Osteoblast (primary cell): ENCODE measurements around the gene GALNT10. TPM values are rescaled to one million over a fixed set of nuclear protein-coding genes. Genes with fewer than 3 reads are reported as not detected.
"Not testable (repeated sequence)": the region's sequence is repeated elsewhere in the genome, so short reads cannot be mapped to it uniquely, and the experiment has no call there.

ENCODE experiments used
- DNase-seq: peaks from one replicate; pipeline ENCODE4 v3.0.0; 2011; ENCODE audit warnings: low spot score, mixed read lengths; ENCODE audit not compliant: insufficient read length; ENCODE audit errors: missing footprints
- H2AFZ ChIP-seq: 2 replicates; pipeline ENCODE4 v1.6.0; 2011; ENCODE audit warnings: mild to moderate bottlenecking, low read length
- H3K27ac ChIP-seq: 2 replicates; pipeline ENCODE4 v1.5.1; 2011; ENCODE audit warnings: mild to moderate bottlenecking, low read depth, low read length, moderate library complexity
- H3K27me3 ChIP-seq: 2 replicates; pipeline ENCODE4 v1.6.0; 2012; ENCODE audit warnings: mild to moderate bottlenecking, control low read depth, inconsistent platforms, low read length, moderate library complexity; ENCODE audit not compliant: insufficient read depth
- H3K36me3 ChIP-seq: 2 replicates; pipeline ENCODE4 v1.5.1; 2011; ENCODE audit warnings: mild to moderate bottlenecking, low read length, control low read depth, moderate library complexity; ENCODE audit not compliant: insufficient read depth
- H3K4me1 ChIP-seq: 2 replicates; pipeline ENCODE4 v1.5.1; 2011; ENCODE audit warnings: mild to moderate bottlenecking, low read length, control low read depth, moderate library complexity; ENCODE audit not compliant: insufficient read depth
- H3K4me2 ChIP-seq: 2 replicates; pipeline ENCODE4 v1.6.0; 2011; ENCODE audit warnings: mild to moderate bottlenecking, low read length; ENCODE audit not compliant: insufficient read depth
- H3K4me3 ChIP-seq: fragments of 200-600 bp; sonication (generic); 3 replicates; pipeline ENCODE4 v1.5.1; 2012; ENCODE audit warnings: mild to moderate bottlenecking, low read length, inconsistent platforms; ENCODE audit not compliant: insufficient read depth
- H3K79me2 ChIP-seq: 2 replicates; pipeline ENCODE4 v1.6.0; 2012; ENCODE audit warnings: mild to moderate bottlenecking, low read length, control low read depth, inconsistent platforms; ENCODE audit not compliant: insufficient read depth
- H3K9me3 ChIP-seq: 2 replicates; pipeline ENCODE4 v1.5.1; 2011; ENCODE audit warnings: low read depth, low read length, control low read depth
- H4K20me1 ChIP-seq: 2 replicates; pipeline ENCODE4 v1.6.0; 2012; ENCODE audit warnings: mild to moderate bottlenecking, low read length, control low read depth; ENCODE audit not compliant: insufficient read depth
- total RNA-seq: library from RNA; depleted of rRNA; stranded (reverse); fragments of >200 nt; gene quantifications from 2 replicates; pipeline ENCODE4 v1.2.3, GENCODE V29; 2012
- TF ChIP-seq, protein P1 (sequence below): IDR thresholded peaks from 2 replicates; pipeline ENCODE4 v1.5.1; 2011; ENCODE audit warnings: mild to moderate bottlenecking, low read depth, low read length, moderate library complexity; ENCODE audit errors: extremely low read depth

GALNT10 gene
- total RNA-seq, 1 donor = 62.2 TPM

DNA sequence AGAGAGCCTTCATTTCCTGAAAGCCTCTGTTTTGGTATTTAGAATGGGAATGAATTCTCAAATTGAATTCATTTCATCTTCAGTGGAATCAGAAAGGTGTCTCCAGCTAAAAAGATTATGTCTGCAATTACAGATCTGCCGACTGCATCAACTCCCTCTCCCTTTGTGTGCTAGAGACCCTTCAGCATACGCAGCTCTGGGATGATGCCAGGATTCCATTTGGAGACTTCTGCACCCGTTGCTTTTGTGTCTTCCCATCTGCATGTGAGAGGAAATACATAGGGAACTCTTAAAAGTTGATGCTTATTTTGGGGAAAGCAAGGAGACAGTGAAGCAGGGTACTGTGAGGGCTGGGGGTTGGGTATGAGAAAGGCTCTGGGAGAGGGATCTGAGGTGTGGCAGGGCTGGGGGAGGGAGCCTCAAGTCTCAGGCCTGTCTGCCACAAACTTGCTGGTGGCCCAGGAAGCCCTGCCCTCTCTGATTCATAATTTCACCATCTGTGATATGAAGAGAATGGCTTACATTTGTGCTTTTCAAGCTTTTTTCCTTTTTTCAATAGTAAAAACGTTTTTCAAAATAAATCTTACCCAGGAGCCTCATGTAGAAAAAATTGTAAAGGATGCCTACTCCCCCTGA lies 165.6 kb downstream of the GALNT10 start:
- Histone ChIP-seq H2AFZ (no peak overlapping the region), H3K79me2 (peaks cover 3% of the 10 kb centered on the region), H3K4me2 (peak overlapping the region; percentile 25), H3K36me3 (no peaks in the 10 kb centered on the region), H3K9me3 (no peaks in the 10 kb centered on the region), H3K4me1 (peaks cover 48% of the 10 kb centered on the region), H3K27ac (peak overlapping the region; percentile 33), H3K4me3 (no peak overlapping the region), H3K27me3 (no peaks in the 10 kb centered on the region), H4K20me1 (no peaks in the 10 kb centered on the region)
- no peak for DNase-seq
- TF ChIP-seq, protein P1, sequence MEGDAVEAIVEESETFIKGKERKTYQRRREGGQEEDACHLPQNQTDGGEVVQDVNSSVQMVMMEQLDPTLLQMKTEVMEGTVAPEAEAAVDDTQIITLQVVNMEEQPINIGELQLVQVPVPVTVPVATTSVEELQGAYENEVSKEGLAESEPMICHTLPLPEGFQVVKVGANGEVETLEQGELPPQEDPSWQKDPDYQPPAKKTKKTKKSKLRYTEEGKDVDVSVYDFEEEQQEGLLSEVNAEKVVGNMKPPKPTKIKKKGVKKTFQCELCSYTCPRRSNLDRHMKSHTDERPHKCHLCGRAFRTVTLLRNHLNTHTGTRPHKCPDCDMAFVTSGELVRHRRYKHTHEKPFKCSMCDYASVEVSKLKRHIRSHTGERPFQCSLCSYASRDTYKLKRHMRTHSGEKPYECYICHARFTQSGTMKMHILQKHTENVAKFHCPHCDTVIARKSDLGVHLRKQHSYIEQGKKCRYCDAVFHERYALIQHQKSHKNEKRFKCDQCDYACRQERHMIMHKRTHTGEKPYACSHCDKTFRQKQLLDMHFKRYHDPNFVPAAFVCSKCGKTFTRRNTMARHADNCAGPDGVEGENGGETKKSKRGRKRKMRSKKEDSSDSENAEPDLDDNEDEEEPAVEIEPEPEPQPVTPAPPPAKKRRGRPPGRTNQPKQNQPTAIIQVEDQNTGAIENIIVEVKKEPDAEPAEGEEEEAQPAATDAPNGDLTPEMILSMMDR = no peak

DNA sequence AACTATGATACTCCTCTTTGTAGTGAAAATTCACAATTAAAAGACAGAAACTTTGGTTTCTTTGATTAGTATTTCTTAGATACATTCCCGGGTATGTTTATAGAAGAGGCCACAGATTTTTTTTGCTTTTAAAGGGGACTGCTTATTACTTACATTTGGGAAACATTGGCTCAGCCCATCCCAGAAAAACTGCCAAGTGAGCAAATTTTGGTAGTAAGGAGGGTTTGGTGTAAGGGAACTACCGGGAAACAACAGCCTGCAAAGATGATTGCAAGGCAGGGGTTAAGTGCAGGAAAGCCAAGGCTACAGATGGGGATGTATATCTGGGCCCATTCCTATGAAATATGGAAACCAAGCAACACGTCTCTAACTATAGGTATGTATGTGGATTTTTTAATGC lies 166.4 kb downstream of the GALNT10 start:
- no peak for DNase-seq
- Histone ChIP-seq H3K27ac (peak overlapping the region; percentile 33), H3K4me2 (peak overlapping the region; percentile 25), H3K79me2 (peaks cover 3% of the 10 kb centered on the region), H3K9me3 (no peaks in the 10 kb centered on the region), H2AFZ (no peak overlapping the region), H3K36me3 (no peaks in the 10 kb centered on the region), H3K27me3 (no peaks in the 10 kb centered on the region), H3K4me3 (no peak overlapping the region), H3K4me1 (peaks cover 48% of the 10 kb centered on the region), H4K20me1 (no peaks in the 10 kb centered on the region)
- TF ChIP-seq, protein P1 = no peak

DNA sequence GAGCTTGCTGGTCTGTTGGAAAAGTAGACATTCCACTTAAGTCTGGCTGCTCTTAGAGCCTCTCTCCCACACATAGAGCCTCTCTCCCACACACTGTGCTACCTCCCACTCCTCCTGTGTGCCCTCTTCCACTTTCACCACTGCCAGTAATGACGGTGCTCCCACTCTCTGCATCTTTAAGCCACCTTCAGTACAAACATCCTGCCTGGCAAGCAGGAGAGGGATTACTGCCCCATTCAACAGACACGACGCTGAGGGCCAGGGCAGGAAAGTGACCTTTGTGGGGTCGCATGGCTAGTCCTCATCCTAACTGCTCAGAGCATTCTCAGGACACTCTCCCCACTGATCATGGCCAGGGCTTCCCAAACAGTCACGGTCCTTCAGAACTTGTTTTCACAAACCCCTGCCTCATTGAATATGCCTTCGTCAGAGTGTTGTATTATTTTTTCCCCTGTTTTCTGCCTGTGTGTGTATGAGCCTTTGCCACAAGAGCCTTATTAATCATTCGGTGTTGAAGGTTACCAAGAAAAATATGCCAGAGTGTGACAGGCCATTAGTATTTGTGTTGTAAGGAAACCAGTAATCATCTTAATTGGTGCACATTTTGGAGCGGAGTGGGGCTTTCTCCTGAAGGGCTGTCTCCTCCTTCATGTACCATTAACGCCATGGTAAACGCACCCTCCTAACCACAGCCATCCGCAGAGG lies 168.1 kb downstream of the GALNT10 start:
- DNase-seq = no peak
- Histone ChIP-seq H3K9me3 (no peaks in the 10 kb centered on the region), H3K4me3 (peak overlapping the region; percentile 8), H2AFZ (peak overlapping the region; percentile 66), H3K27me3 (no peaks in the 10 kb centered on the region), H3K4me2 (peak overlapping the region; percentile 14), H3K4me1 (peaks cover 48% of the 10 kb centered on the region), H3K27ac (peak overlapping the region; percentile 87), H3K79me2 (peaks cover 3% of the 10 kb centered on the region), H3K36me3 (no peaks in the 10 kb centered on the region), H4K20me1 (no peaks in the 10 kb centered on the region)
- TF ChIP-seq, protein P1 = no peak

GRCh38 chr5:154359221-154359573 lies 168.7 kb downstream of the GALNT10 start:
- peak overlapping the region; percentile 87 for H3K27ac ChIP-seq

GRCh38 chr5:154360241-154360640 lies 169.7 kb downstream of the GALNT10 start:
- H2AFZ ChIP-seq, DNase-seq, H3K9me3 ChIP-seq, H3K4me3 ChIP-seq, H4K20me1 ChIP-seq, H3K79me2 ChIP-seq, H3K27me3 ChIP-seq, H3K36me3 ChIP-seq, H3K4me2 ChIP-seq: not testable (repeated sequence)
- H3K4me1 ChIP-seq = peaks cover 52% of the 10 kb centered on the region
- H3K27ac ChIP-seq = peak overlapping the region; percentile 87

More at GRCh38 chr5:154359221-154359573, 168.7 kb downstream of the GALNT10 start:
- TF ChIP-seq, protein P1 = no peak
- no peaks in the 10 kb centered on the region for H3K27me3 ChIP-seq
- no peaks in the 10 kb centered on the region for H4K20me1 ChIP-seq
- H3K9me3 ChIP-seq = no peaks in the 10 kb centered on the region
- DNase-seq = no peak
- peak overlapping the region; percentile 66 for H2AFZ ChIP-seq
- H3K36me3 ChIP-seq = no peaks in the 10 kb centered on the region
- peaks cover 3% of the 10 kb centered on the region for H3K79me2 ChIP-seq
- H3K4me2 ChIP-seq = peak overlapping the region; percentile 14
- H3K4me1 ChIP-seq = peaks cover 48% of the 10 kb centered on the region
- peak overlapping the region; percentile 8 for H3K4me3 ChIP-seq
